CD14-positive monocyte (primary cell): ENCODE data around the gene GNA12. TPM values are rescaled to one million over a fixed set of nuclear protein-coding genes. Genes with fewer than 3 reads are reported as not detected.
A peak's percentile ranks its signal among the peaks of the same experiment; 100 is the strongest.

Source experiments
- DNase-seq, 3 donors: peaks; one replicate each; pipeline ENCODE4 v3.0.0-alpha.2; 2011 to 2022
- H2AFZ ChIP-seq: 2 replicates; pipeline ENCODE4 v1.6.0; 2012; ENCODE audit warnings: mild to moderate bottlenecking, low read depth, low read length, inconsistent platforms; ENCODE audit not compliant: insufficient read depth, poor library complexity, severe bottlenecking
- H3K27ac ChIP-seq, 2 donors: 1 replicate in 1 of 2; 2 replicates in 1 of 2; pipeline ENCODE4 v1.5.1; 2012 to 2013; ENCODE audit warnings: low read length in 2 of 2, control low read depth in 1 of 2, inconsistent platforms in 1 of 2, low read depth in 1 of 2, mild to moderate bottlenecking in 1 of 2
- H3K27me3 ChIP-seq, 2 donors: one replicate each; pipeline versions ENCODE4 v1.6.0 to v1.6.1; 2011 to 2013; ENCODE audit warnings: low read length in 2 of 2; ENCODE audit not compliant: control insufficient read depth in 2 of 2, insufficient read depth in 2 of 2
- H3K36me3 ChIP-seq, 2 donors: replicated peaks in 1 of 2; 1 replicate in 1 of 2; 2 replicates in 1 of 2; pipeline versions ENCODE4 v1.5.1 to v1.6.1; 2012 to 2013; ENCODE audit warnings: low read length in 2 of 2, control low read depth in 1 of 2, inconsistent platforms in 1 of 2, mild to moderate bottlenecking in 1 of 2; ENCODE audit not compliant: insufficient read depth in 2 of 2, control insufficient read depth in 1 of 2
- H3K4me1 ChIP-seq, 2 donors: 1 replicate in 1 of 2; 2 replicates in 1 of 2; pipeline versions ENCODE4 v1.5.1 to v1.6.1; 2012 to 2013; ENCODE audit warnings: low read length in 2 of 2, control low read depth in 1 of 2, inconsistent platforms in 1 of 2, mild to moderate bottlenecking in 1 of 2, moderate library complexity in 1 of 2; ENCODE audit not compliant: insufficient read depth in 2 of 2, control insufficient read depth in 1 of 2
- H3K4me2 ChIP-seq: replicated peaks from 2 replicates; pipeline ENCODE3; 2012; ENCODE audit warnings: low read length, moderate library complexity, mild to moderate bottlenecking; ENCODE audit not compliant: poor library complexity, severe bottlenecking; ENCODE audit errors: extremely low read depth
- H3K4me3 ChIP-seq, 3 experiments: fragments of 200-600 bp in 1 of 3; sonication (generic) in 1 of 3; replicated peaks in 1 of 3; 1 replicate in 2 of 3; 2 replicates in 1 of 3; pipeline ENCODE4 v1.5.1; 2011 to 2013; ENCODE audit warnings: low read length in 3 of 3, mild to moderate bottlenecking in 3 of 3, control low read depth in 2 of 3, low read depth in 2 of 3, inconsistent platforms in 1 of 3, moderate library complexity in 1 of 3
- H3K79me2 ChIP-seq: 2 replicates; pipeline ENCODE4 v1.6.0; 2012; ENCODE audit warnings: mild to moderate bottlenecking, control low read depth, inconsistent platforms, low read length, moderate library complexity; ENCODE audit not compliant: insufficient read depth
- H3K9ac ChIP-seq: 2 replicates; pipeline ENCODE4 v1.6.0; 2017; ENCODE audit warnings: low read length, mild to moderate bottlenecking; ENCODE audit not compliant: insufficient read depth, poor library complexity, severe bottlenecking
- H3K9me3 ChIP-seq, 2 donors: replicated peaks in 1 of 2; 1 replicate in 1 of 2; 2 replicates in 1 of 2; pipeline versions ENCODE4 v1.5.1 to v1.6.1; 2012 to 2013; ENCODE audit warnings: low read length in 2 of 2, control low read depth in 1 of 2; ENCODE audit not compliant: control insufficient read depth in 1 of 2, insufficient read depth in 1 of 2
- H4K20me1 ChIP-seq: 2 replicates; pipeline ENCODE4 v1.6.0; 2012; ENCODE audit warnings: mild to moderate bottlenecking, low read length, control low read depth, moderate library complexity; ENCODE audit not compliant: insufficient read depth
- H3K27ac Mint-ChIP-seq, 7 donors: one replicate each; pipeline ENCODE4 v1.8.0; 2020; ENCODE audit warnings: mild to moderate bottlenecking in 7 of 7, mixed read lengths in 7 of 7, moderate library complexity in 6 of 7, inconsistent platforms in 2 of 7
- H3K27me3 Mint-ChIP-seq, 3 donors: one replicate each; pipeline ENCODE4 v1.8.0; 2021 to 2022; ENCODE audit warnings: low read depth in 3 of 3, mild to moderate bottlenecking in 3 of 3, mixed read lengths in 3 of 3, moderate library complexity in 3 of 3, inconsistent platforms in 1 of 3
- H3K36me3 Mint-ChIP-seq, 2 donors: one replicate each; pipeline ENCODE4 v1.8.0; 2020; ENCODE audit warnings: mixed read lengths in 2 of 2, inconsistent platforms in 1 of 2, mild to moderate bottlenecking in 1 of 2
- H3K4me1 Mint-ChIP-seq: one replicate; pipeline ENCODE4 v1.8.0; 2020; ENCODE audit warnings: mild to moderate bottlenecking, mixed read lengths
- H3K4me3 Mint-ChIP-seq, 2 donors: one replicate each; pipeline ENCODE4 v1.8.0; 2020; ENCODE audit warnings: mild to moderate bottlenecking in 2 of 2, mixed read lengths in 2 of 2, moderate library complexity in 1 of 2
- H3K9me3 Mint-ChIP-seq, 7 donors: one replicate each; pipeline ENCODE4 v1.8.0; 2020 to 2022; ENCODE audit warnings: mixed read lengths in 7 of 7, mild to moderate bottlenecking in 6 of 7, moderate library complexity in 6 of 7, inconsistent platforms in 2 of 7
- CTCF ChIP-seq: fragments of 200-600 bp; IDR thresholded peaks from one replicate; pipeline ENCODE4 v1.8.0; 2022; ENCODE audit warnings: antibody characterized with exemption, mild to moderate bottlenecking
- WGBS: methylation state at CpG from one replicate; pipeline ENCODE4 v1.1.5; 2013; ENCODE audit warnings: missing lambda C conversion rate; ENCODE audit not compliant: insufficient coverage; 5-methylcytosine and 5-hydroxymethylcytosine counted together
- intact Hi-C, 2 donors: fragments of 100-400 bp; cut with micrococcal nuclease; formaldehyde crosslinking; loops; one replicate each; pipeline versions ENCODE4 v1.15.0 to v1.15.1; 2023
- polyA plus RNA-seq, 3 donors: library from polyadenylated mRNA; depleted of rRNA in 1 of 3; unstranded in 2 of 3; stranded (reverse) in 1 of 3; fragments of 300-500 nt in 2 of 3; fragments of >200 nt in 1 of 3; fragmentation: Illumina TruSeq in 2 of 3; gene quantifications; 1 replicate in 2 of 3; 2 replicates in 1 of 3; pipeline ENCODE4 v1.2.3, GENCODE V29; 2012 to 2021

The GNA12 gene
- polyA plus RNA-seq, 3 donors = 3.4 to 25.9 (median 10.6) TPM

- DNase-seq = no peak
- Histone ChIP-seq H3K79me2 (no peaks in the 10 kb centered on the region), H3K4me3 (no peak overlapping the region), H3K4me2 (no peak overlapping the region), H4K20me1 (no peaks in the 10 kb centered on the region), H3K36me3 (peaks cover 0 to 6% of the 10 kb centered on the region in 2 donors), H3K9me3 (no peaks in the 10 kb centered on the region), H2AFZ (no peak overlapping the region), H3K9ac (no peak overlapping the region), H3K27me3 (no peaks in the 10 kb centered on the region), H3K4me1 (peaks cover 47 to 49% of the 10 kb centered on the region in 2 donors), H3K27ac (peak overlapping the region; percentile 91 to 93)
- H3K4me3 Mint-ChIP-seq = no peak overlapping the region
- H3K27me3 Mint-ChIP-seq = no peaks in the 10 kb centered on the region
- peaks cover 66% of the 10 kb centered on the region for H3K4me1 Mint-ChIP-seq
- H3K9me3 Mint-ChIP-seq = peaks cover 0 to 3% (median 0%) of the 10 kb centered on the region in 7 donors
- H3K36me3 Mint-ChIP-seq = peaks cover 34 to 45% of the 10 kb centered on the region in 2 donors
- TF ChIP-seq CTCF = no peak
- intact Hi-C loops = loop anchor here in 1 of 2 donors (1.0 to 5.0 kb wide), 2 partner anchors 13 to 37 kb away; no protein-coding TSS in a partner anchor
- 79% methylated on average over 2 of the region's 6 CpGs for WGBS
- peak overlapping the region; percentile 87 to 100 (median 99) for H3K27ac Mint-ChIP-seq
Measured at GRCh38 chr7:2774280-2774679, 69.8 kb downstream of the GNA12 start.

GRCh38 chr7:2773608-2774007 lies 70.5 kb downstream of the GNA12 start:
- Mint-ChIP-seq H3K4me1 (peaks cover 66% of the 10 kb centered on the region), H3K27ac (peak overlapping the region; percentile 98 to 100 (median 99)), H3K9me3 (peaks cover 0 to 3% (median 0%) of the 10 kb centered on the region in 7 donors), H3K27me3 (no peaks in the 10 kb centered on the region), H3K4me3 (no peak overlapping the region), H3K36me3 (peaks cover 39 to 45% of the 10 kb centered on the region in 2 donors)
- Histone ChIP-seq H3K36me3 (peaks cover 0 to 6% of the 10 kb centered on the region in 2 donors), H3K79me2 (no peaks in the 10 kb centered on the region), H3K4me3 (no peak overlapping the region), H3K27me3 (no peaks in the 10 kb centered on the region), H3K9ac (peak overlapping the region; percentile 60), H3K4me2 (no peak overlapping the region), H3K27ac (peak overlapping the region; percentile 91 to 93), H2AFZ (no peak overlapping the region), H3K9me3 (no peaks in the 10 kb centered on the region), H4K20me1 (no peaks in the 10 kb centered on the region), H3K4me1 (peaks cover 47 to 49% of the 10 kb centered on the region in 2 donors)
- intact Hi-C loops = loop anchor here in 1 of 2 donors (1.0 to 5.0 kb wide), 3 partner anchors 12 to 36 kb away; no protein-coding TSS in a partner anchor
- no peak for TF ChIP-seq CTCF
- WGBS = 98% methylated on average over 10 of the region's 11 CpGs
- DNase-seq = no peak
